HEK293T (cell line): ENCODE data around the gene SCNM1.

ENCODE experiments used
- CTCF ChIA-PET: fragments of 350-600 bp; formaldehyde crosslinking; extraction: SDS; loops from one replicate; lab custom pipeline; 2021; ENCODE audit warnings: antibody characterized with exemption, inconsistent platforms; lab: Yijun Ruan, JAX
- POLR2A ChIA-PET: fragments of 350-600 bp; formaldehyde crosslinking; extraction: SDS; loops from one replicate; lab custom pipeline; 2020; ENCODE audit warnings: antibody characterized with exemption, inconsistent platforms; lab: Yijun Ruan, JAX
- DNase-seq: peaks from one replicate; pipeline ENCODE4 v3.0.0; 2012; ENCODE audit warnings: mixed read lengths; ENCODE audit errors: extremely low spot score
- ARNT ChIP-seq: fragments of 450-650 bp; IDR thresholded peaks from 2 replicates; pipeline ENCODE4 v1.6.1; 2017; ENCODE audit warnings: mild to moderate bottlenecking
- BHLHE40 ChIP-seq: fragments of 450-650 bp; IDR thresholded peaks from 2 replicates; pipeline ENCODE4 v1.6.1; 2016; ENCODE audit warnings: mild to moderate bottlenecking, moderate library complexity, borderline replicate concordance
- CTBP1 ChIP-seq: fragments of 450-650 bp; IDR thresholded peaks from 2 replicates; pipeline ENCODE4 v1.6.1; 2016; ENCODE audit warnings: borderline replicate concordance
- ELF4 ChIP-seq: fragments of 450-650 bp; IDR thresholded peaks from 2 replicates; pipeline ENCODE4 v1.6.1; 2017; ENCODE audit warnings: antibody characterized with exemption
- FOXA1 ChIP-seq: fragments of 450-650 bp; IDR thresholded peaks from 2 replicates; pipeline ENCODE4 v1.6.1; 2016; ENCODE audit warnings: mild to moderate bottlenecking
- FOXK2 ChIP-seq: fragments of 450-650 bp; IDR thresholded peaks from 2 replicates; pipeline ENCODE4 v1.6.1; 2016; ENCODE audit warnings: mild to moderate bottlenecking
- FOXM1 ChIP-seq: fragments of 450-650 bp; IDR thresholded peaks from 2 replicates; pipeline ENCODE4 v1.6.1; 2017; ENCODE audit warnings: mild to moderate bottlenecking, borderline replicate concordance
- HDGF ChIP-seq: fragments of 450-650 bp; IDR thresholded peaks from 2 replicates; pipeline ENCODE4 v1.6.1; 2017; ENCODE audit warnings: antibody characterized with exemption, borderline replicate concordance
- L3MBTL2 ChIP-seq: fragments of 450-650 bp; conservative IDR thresholded peaks from 2 replicates; pipeline ENCODE4 v1.6.1; 2016; ENCODE audit warnings: mild to moderate bottlenecking
- LEF1 ChIP-seq: fragments of 450-650 bp; IDR thresholded peaks from 2 replicates; pipeline ENCODE4 v1.6.1; 2017; ENCODE audit warnings: mild to moderate bottlenecking, borderline replicate concordance
- NFRKB ChIP-seq: fragments of 450-650 bp; IDR thresholded peaks from 2 replicates; pipeline ENCODE4 v1.6.1; 2016; ENCODE audit warnings: mild to moderate bottlenecking, moderate library complexity
- PKNOX1 ChIP-seq: fragments of 450-650 bp; IDR thresholded peaks from 2 replicates; pipeline ENCODE4 v1.6.1; 2016
- SP1 ChIP-seq: fragments of 450-650 bp; IDR thresholded peaks from 2 replicates; pipeline ENCODE4 v1.6.1; 2017
- SUZ12 ChIP-seq: fragments of 450-650 bp; IDR thresholded peaks from 2 replicates; pipeline ENCODE4 v1.6.1; 2016; ENCODE audit warnings: mild to moderate bottlenecking
- TARDBP ChIP-seq: fragments of 450-650 bp; IDR thresholded peaks from 2 replicates; pipeline ENCODE4 v1.6.1; 2016
- ZNF384 ChIP-seq: fragments of 450-650 bp; IDR thresholded peaks from 2 replicates; pipeline ENCODE4 v1.6.1; 2016

SCNM1 gene

GRCh38 chr1:151165281-151165737, 635 bp upstream of the SCNM1 start:
- no peak for TF ChIP-seq ZNF384
- no peak for TF ChIP-seq CTBP1
- TF ChIP-seq BHLHE40, result no peak
- TF ChIP-seq NFRKB, result no peak
- no peak for TF ChIP-seq FOXM1
- no peak for TF ChIP-seq SUZ12
- TF ChIP-seq LEF1, result no peak
- TF ChIP-seq TARDBP, result no peak
- TF ChIP-seq ARNT, result no peak
- no peak for TF ChIP-seq FOXA1
- no peak for TF ChIP-seq PKNOX1
- CTCF ChIA-PET, result interaction anchor here (1.0 to 2.0 kb wide), 2 partner anchors 12 to 66 kb away, joined by 3 to 8 read pairs; no protein-coding TSS in a partner anchor
- peak; percentile 62 for DNase-seq
- POLR2A ChIA-PET, result interaction anchor here (0.7 to 2.2 kb wide), 11 partner anchors 9 to 159 kb away, joined by 3 to 17 read pairs (median 4); partner anchors contain the start of genes MINDY1, TMOD4, TNFAIP8L2 and VPS72

- POLR2A ChIA-PET, result interaction anchor here (0.6 to 2.2 kb wide), 7 partner anchors 9 to 115 kb away, joined by 3 to 14 read pairs (median 4); partner anchors contain the start of genes TMOD4, VPS72 and ZNF687
- TF ChIP-seq ZNF384, result peak; percentile 77
- TF ChIP-seq L3MBTL2, result peak; percentile 52; the same call in 1 of the 2 replicates
- no peak for TF ChIP-seq CTBP1
- peak; percentile 39 for DNase-seq
- CTCF ChIA-PET, result interaction anchor here (1.3 to 2.0 kb wide), 2 partner anchors 9 to 67 kb away, joined by 3 to 8 read pairs; partner anchors contain the start of gene TMOD4
These were observed 587 bp downstream of the SCNM1 start for GRCh38 chr1:151166505-151166956.

- ChIA-PET POLR2A (interaction anchor here (0.6 to 1.9 kb wide), 3 partner anchors 15 to 22 kb away, joined by 3 to 14 read pairs (median 4); partner anchors contain the start of gene VPS72), CTCF (interaction anchor here (1.3 kb wide), 1 partner anchor 9 kb away, joined by 3 read pairs; the partner anchor contains the start of gene TMOD4)
- DNase-seq, result no peak
These were observed 1.2 kb downstream of the SCNM1 start for GRCh38 chr1:151167116-151167515.

GRCh38 chr1:151171190-151171589, 5.2 kb downstream of the SCNM1 start:
- ChIA-PET POLR2A (interaction anchor here (0.8 to 1.5 kb wide), 5 partner anchors 8 to 156 kb away, joined by 3 to 9 read pairs (median 3); partner anchors contain the start of genes PI4KB, PSMD4 and VPS72), CTCF (no interaction called here)
- TF ChIP-seq TARDBP, result no peak
- TF ChIP-seq L3MBTL2, result no peak
- TF ChIP-seq NFRKB, result no peak
- no peak for TF ChIP-seq SUZ12
- TF ChIP-seq FOXA1, result no peak
- TF ChIP-seq FOXM1, result no peak
- TF ChIP-seq ZNF384, result no peak
- no peak for TF ChIP-seq HDGF
- no peak for TF ChIP-seq PKNOX1
- TF ChIP-seq ELF4, result no peak
- no peak for TF ChIP-seq ARNT
- TF ChIP-seq CTBP1, result no peak
- TF ChIP-seq LEF1, result no peak
- no peak for DNase-seq

More at GRCh38 chr1:151167116-151167515, 1.2 kb downstream of the SCNM1 start:
- TF ChIP-seq FOXM1 (no peak), TARDBP (no peak), PKNOX1 (no peak), BHLHE40 (no peak), HDGF (no peak), SP1 (no peak), ARNT (no peak), FOXA1 (no peak), CTBP1 (no peak), FOXK2 (no peak), L3MBTL2 (no peak), NFRKB (no peak), LEF1 (no peak), ZNF384 (no peak), SUZ12 (no peak), ELF4 (no peak)

GRCh38 chr1:151175041-151175741, 9.2 kb downstream of the SCNM1 start:
- TF ChIP-seq ELF4 (no peak), L3MBTL2 (no peak), ARNT (no peak), SUZ12 (no peak), TARDBP (no peak), PKNOX1 (no peak), NFRKB (no peak)
- ChIA-PET POLR2A (interaction anchor here (0.9 to 6.1 kb wide), 3 partner anchors 9 to 15 kb away, joined by 4 to 40 read pairs (median 4); partner anchors contain the start of genes LYSMD1, SCNM1 and VPS72), CTCF (interaction anchor here (0.6 to 1.3 kb wide), 3 partner anchors 8 to 250 kb away, joined by 3 to 5 read pairs (median 4); no protein-coding TSS in a partner anchor)
- DNase-seq, result no peak
